DOHH2 (cell line): ENCODE measurements around the gene HAPLN3.

Source experiments
- H3F3A ChIP-seq: fragments of 200-600 bp; sonication (generic), shearing (Covaris generic); 2 replicates; pipeline ENCODE4 v1.6.0; 2016; ENCODE audit warnings: antibody characterized with exemption, mild to moderate bottlenecking; ENCODE audit not compliant: control insufficient read depth, insufficient read depth
- H3K27ac ChIP-seq: fragments of 200-600 bp; sonication (generic); 2 replicates; pipeline ENCODE4 v1.5.1; 2014; ENCODE audit warnings: low read depth, mild to moderate bottlenecking, low read length, moderate library complexity
- H3K27me3 ChIP-seq: fragments of 200-600 bp; sonication (generic); 2 replicates; pipeline ENCODE4 v1.6.1; 2014; ENCODE audit warnings: mild to moderate bottlenecking, low read length, mixed read lengths; ENCODE audit not compliant: control insufficient read depth
- H3K36me3 ChIP-seq: fragments of 200-600 bp; sonication (generic); 2 replicates; pipeline ENCODE4 v1.6.1; 2014; ENCODE audit warnings: mild to moderate bottlenecking, low read length, moderate library complexity, mixed read lengths; ENCODE audit not compliant: control insufficient read depth
- H3K4me1 ChIP-seq: fragments of 200-600 bp; sonication (generic); 2 replicates; pipeline ENCODE4 v1.6.1; 2014; ENCODE audit warnings: mild to moderate bottlenecking, low read length, mixed read lengths; ENCODE audit not compliant: control insufficient read depth
- H3K4me2 ChIP-seq: fragments of 200-600 bp; sonication (generic); 2 replicates; pipeline ENCODE4 v1.6.0; 2014; ENCODE audit warnings: mild to moderate bottlenecking, low read length, moderate library complexity
- H3K4me3 ChIP-seq: fragments of 200-600 bp; sonication (generic); 2 replicates; pipeline ENCODE4 v1.5.1; 2014; ENCODE audit warnings: mild to moderate bottlenecking, low read length, mixed read lengths
- H3K79me2 ChIP-seq: fragments of 200-600 bp; sonication (generic); 2 replicates; pipeline ENCODE4 v1.6.1; 2014; ENCODE audit warnings: mild to moderate bottlenecking, low read length, mixed read lengths; ENCODE audit not compliant: control insufficient read depth
- H3K9me2 ChIP-seq: fragments of 200-600 bp; sonication (generic); replicated peaks from 2 replicates; pipeline ENCODE4 v1.6.1; 2014; ENCODE audit warnings: mild to moderate bottlenecking, low read length, mixed read lengths; ENCODE audit not compliant: control insufficient read depth
- H3K9me3 ChIP-seq: fragments of 200-600 bp; sonication (generic); 2 replicates; pipeline ENCODE4 v1.6.1; 2014; ENCODE audit warnings: antibody characterized with exemption, low read length, mixed read lengths; ENCODE audit not compliant: control insufficient read depth, insufficient read depth
- H4K20me1 ChIP-seq: fragments of 200-600 bp; sonication (generic); 2 replicates; pipeline ENCODE4 v1.6.0; 2014; ENCODE audit warnings: low read depth, mild to moderate bottlenecking, antibody characterized with exemption, low read length, moderate library complexity; ENCODE audit not compliant: control insufficient read depth, insufficient read depth
- EZH2phosphoT487 ChIP-seq: fragments of 200-600 bp; sonication (generic); IDR thresholded peaks from 2 replicates; pipeline ENCODE4 v1.6.1; 2017; ENCODE audit warnings: borderline replicate concordance, mild to moderate bottlenecking, antibody characterized with exemption, low read length, moderate library complexity, mixed read lengths
- TF ChIP-seq, protein P1 (sequence below): fragments of 200-600 bp; sonication (generic); IDR thresholded peaks from one replicate; pipeline ENCODE4 v1.5.1; 2014; ENCODE audit warnings: antibody characterized with exemption, mild to moderate bottlenecking, low read depth, low read length; ENCODE audit not compliant: poor library complexity, severe bottlenecking

Gene HAPLN3

DNA sequence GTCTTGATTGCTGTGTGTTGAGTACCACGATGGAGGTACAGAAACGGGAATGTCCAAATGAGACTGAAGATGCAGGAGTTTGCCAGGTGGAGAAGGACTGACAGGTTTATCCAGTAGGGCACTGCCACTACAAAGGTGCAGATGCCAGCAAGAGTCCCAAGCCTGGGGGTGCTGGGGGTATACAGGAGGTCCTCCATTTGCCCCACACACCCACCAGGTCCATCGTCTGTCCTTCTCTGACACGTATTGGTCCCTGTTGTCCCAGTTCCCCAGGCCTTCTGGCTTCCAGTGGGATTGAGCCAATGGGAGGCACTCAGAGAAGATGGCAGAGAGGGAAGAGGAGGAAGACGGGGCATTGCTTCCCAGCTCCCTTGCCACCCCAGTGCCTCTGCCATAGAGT, 6.6 kb downstream of the HAPLN3 start:
- H3K4me1 ChIP-seq = no peaks in the 10 kb centered on the region
- no peaks in the 10 kb centered on the region for H4K20me1 ChIP-seq

DNA sequence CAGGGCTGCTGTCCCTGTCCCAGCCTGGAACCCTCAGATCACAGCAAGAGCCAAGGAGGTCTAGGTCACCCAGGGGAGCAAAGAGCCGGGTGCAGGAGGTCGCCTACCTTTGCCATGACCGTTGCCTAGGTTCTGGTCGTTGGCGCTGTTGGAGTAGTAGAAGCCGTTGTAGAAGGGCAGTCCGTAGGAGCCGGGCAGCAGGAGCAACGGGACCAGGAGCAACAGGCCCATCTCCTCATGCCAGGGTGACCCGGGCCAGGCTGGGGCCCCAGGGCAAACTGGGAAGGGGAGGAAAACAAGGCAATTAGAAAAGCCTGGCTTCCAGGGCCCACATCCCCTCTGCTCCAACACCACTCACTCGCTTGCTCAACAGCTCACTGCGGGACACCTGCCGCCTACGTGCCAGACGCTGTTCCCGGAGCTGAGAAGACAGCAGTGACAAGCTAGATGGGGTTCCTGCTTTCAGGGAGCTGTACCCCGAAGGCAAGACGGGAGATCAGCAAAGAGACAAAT, 8.2 kb downstream of the HAPLN3 start:
- Histone ChIP-seq H3K27me3 (no peaks in the 10 kb centered on the region), H3K9me2 (no peaks in the 10 kb centered on the region), H3K4me1 (no peaks in the 10 kb centered on the region), H3K27ac (no peak overlapping the region), H3K36me3 (no peaks in the 10 kb centered on the region), H4K20me1 (no peaks in the 10 kb centered on the region), H3F3A (no peaks in the 10 kb centered on the region), H3K9me3 (no peaks in the 10 kb centered on the region), H3K79me2 (no peaks in the 10 kb centered on the region), H3K4me3 (no peak overlapping the region), H3K4me2 (no peak overlapping the region)
- no peak for TF ChIP-seq EZH2phosphoT487
- TF ChIP-seq, protein P1, sequence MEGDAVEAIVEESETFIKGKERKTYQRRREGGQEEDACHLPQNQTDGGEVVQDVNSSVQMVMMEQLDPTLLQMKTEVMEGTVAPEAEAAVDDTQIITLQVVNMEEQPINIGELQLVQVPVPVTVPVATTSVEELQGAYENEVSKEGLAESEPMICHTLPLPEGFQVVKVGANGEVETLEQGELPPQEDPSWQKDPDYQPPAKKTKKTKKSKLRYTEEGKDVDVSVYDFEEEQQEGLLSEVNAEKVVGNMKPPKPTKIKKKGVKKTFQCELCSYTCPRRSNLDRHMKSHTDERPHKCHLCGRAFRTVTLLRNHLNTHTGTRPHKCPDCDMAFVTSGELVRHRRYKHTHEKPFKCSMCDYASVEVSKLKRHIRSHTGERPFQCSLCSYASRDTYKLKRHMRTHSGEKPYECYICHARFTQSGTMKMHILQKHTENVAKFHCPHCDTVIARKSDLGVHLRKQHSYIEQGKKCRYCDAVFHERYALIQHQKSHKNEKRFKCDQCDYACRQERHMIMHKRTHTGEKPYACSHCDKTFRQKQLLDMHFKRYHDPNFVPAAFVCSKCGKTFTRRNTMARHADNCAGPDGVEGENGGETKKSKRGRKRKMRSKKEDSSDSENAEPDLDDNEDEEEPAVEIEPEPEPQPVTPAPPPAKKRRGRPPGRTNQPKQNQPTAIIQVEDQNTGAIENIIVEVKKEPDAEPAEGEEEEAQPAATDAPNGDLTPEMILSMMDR = no peak

More for the DNA sequence above, 6.6 kb downstream of the HAPLN3 start:
- no peak overlapping the region for H3K4me2 ChIP-seq
- H3K9me2 ChIP-seq = no peaks in the 10 kb centered on the region
- no peaks in the 10 kb centered on the region for H3K9me3 ChIP-seq
- no peaks in the 10 kb centered on the region for H3K36me3 ChIP-seq
- TF ChIP-seq, protein P1 = no peak
- TF ChIP-seq EZH2phosphoT487 = no peak
- no peaks in the 10 kb centered on the region for H3F3A ChIP-seq
- no peak overlapping the region for H3K4me3 ChIP-seq
- 0 out of 2 replicates have a peak, but pooled peaks cover 3% of the 10 kb centered on the region for H3K27me3 ChIP-seq
- H3K79me2 ChIP-seq = no peaks in the 10 kb centered on the region
- no peak overlapping the region for H3K27ac ChIP-seq

DNA sequence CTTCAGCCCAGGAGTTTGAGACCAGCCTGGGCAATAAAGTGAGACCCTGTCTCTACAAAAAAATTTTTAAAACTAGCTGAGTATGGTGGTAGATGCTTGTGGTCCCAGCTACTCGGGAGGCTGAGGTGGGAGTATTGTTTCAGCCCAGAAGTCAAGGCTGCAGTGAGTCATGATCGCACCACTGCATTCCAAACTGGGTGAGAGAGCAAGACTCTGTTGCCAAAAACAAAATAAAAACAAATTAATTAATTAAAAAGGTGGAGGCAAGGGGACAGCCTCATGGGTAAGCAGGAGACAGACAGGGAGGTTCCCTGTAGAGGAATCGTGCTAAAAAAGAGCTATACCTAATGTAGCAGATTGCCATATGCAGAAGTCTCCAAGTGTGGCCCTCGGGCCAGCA, 12.6 kb downstream of the HAPLN3 start:
- H3F3A ChIP-seq = no peaks in the 10 kb centered on the region
- TF ChIP-seq, protein P1 = no peak
- TF ChIP-seq EZH2phosphoT487 = no peak
- no peaks in the 10 kb centered on the region for H4K20me1 ChIP-seq
- H3K4me2 ChIP-seq = no peak overlapping the region
- H3K9me3 ChIP-seq = no peaks in the 10 kb centered on the region
- no peaks in the 10 kb centered on the region for H3K9me2 ChIP-seq
- no peaks in the 10 kb centered on the region for H3K4me1 ChIP-seq
- no peaks in the 10 kb centered on the region for H3K27me3 ChIP-seq
- H3K27ac ChIP-seq = no peak overlapping the region
- no peaks in the 10 kb centered on the region for H3K79me2 ChIP-seq
- no peaks in the 10 kb centered on the region for H3K36me3 ChIP-seq
- no peak overlapping the region for H3K4me3 ChIP-seq

DNA sequence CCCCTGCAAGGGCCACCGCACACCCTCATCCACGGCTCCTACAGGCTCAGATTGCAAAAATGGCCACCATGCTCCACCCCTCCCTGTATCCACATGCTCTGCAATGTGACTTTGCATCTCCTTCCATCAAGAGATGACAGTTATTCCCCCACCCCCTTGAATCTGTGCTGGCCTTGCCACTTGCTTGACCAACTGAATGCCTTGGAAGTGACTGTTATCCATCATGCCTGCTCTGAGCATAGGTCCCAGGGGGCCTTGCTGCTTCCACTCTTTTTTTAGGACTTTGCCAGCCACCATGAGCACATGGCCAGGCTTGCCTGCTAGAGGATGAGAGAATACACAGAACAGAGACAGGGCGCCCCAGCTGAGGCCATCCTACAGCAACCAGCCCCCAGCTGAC, 13.6 kb downstream of the HAPLN3 start:
- Histone ChIP-seq H3K9me2 (no peaks in the 10 kb centered on the region), H3K27ac (no peak overlapping the region), H3K4me3 (no peak overlapping the region), H3K27me3 (no peaks in the 10 kb centered on the region), H4K20me1 (no peaks in the 10 kb centered on the region), H3K79me2 (no peaks in the 10 kb centered on the region), H3K36me3 (no peaks in the 10 kb centered on the region), H3K4me2 (no peak overlapping the region), H3K4me1 (no peaks in the 10 kb centered on the region), H3K9me3 (no peaks in the 10 kb centered on the region), H3F3A (no peaks in the 10 kb centered on the region)
- TF ChIP-seq, protein P1 = no peak
- TF ChIP-seq EZH2phosphoT487 = no peak
